ENCODE data around the gene PRDX3.

PRDX3 gene

DNA sequence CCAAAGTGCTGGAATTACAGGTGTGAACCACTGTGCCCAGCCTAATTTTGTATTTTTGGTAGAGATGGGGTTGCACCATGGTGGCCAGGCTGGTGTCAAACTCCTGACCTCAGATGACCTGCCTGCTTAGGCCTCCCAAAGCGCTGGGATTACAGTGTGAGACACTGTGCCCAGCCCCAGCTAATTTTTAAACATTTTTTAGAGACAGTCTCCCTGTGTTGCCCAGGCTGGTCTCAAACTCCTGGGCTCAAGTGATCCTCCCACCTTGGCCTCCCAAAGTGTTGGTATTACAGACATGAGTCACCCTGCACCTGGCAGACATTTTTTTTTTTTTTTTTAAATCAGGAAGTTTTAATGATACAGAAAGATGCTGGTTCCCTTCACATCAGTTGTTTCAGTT is 59.2 kb downstream of the PRDX3 start:
- DNase-seq = no peak

DNA sequence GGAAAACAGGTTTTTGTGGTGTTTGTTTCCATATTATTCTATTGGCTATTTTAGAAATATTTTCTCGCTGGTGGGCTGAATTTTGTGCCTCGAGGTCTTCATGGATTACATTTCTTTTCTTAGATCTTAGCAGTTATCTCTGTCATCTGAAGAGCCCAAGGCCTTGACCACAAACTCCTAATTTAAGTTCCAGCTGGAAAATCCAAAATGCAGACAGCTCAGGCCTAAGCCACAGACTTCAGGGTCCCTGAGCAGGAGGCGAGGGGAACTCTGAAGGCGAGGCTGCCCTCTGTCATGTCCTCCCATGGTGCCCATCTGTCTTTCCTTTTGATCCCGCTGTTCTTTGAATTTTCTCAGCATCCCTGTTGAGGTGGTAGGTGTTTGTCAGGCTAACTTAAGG is 60.4 kb downstream of the PRDX3 start:
- DNase-seq = no peak

All from CD4-positive, alpha-beta T cell treated with Interleukin-21 for 1 hour (primary cell).